Stimulated activated CD4-positive, alpha-beta T cell treated with anti-CD3 and anti-CD28 coated beads, TNF-alpha, amount 100 ng/mL, for 24 hours (primary cell): ENCODE measurements around the gene IFIH1.

Experiments
- DNase-seq, 3 experiments: peaks; one replicate each; pipeline ENCODE4 v3.0.0-alpha.2; 2020; ENCODE audit warnings: low read depth in 3 of 3

IFIH1 gene

DNA sequence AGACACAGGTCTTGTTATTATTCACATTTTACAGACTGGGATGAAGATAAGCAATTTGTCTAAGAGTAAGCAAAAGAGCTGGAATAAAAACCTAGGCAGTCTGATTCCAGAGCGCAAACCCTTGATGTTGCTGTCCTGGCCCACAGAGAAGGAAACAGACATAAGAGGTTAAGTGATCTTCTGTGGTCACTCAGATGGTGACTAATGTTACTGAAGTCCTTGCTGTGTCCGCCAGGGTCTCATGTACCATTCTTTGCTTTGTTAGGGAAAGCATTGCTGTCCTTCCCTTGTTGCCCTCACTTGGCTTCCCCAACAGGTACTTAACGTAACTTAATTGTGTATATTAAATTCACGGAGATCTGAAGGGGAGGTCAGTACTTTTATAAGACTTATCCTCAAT lies 60.3 kb downstream of the IFIH1 start:
- no peak for DNase-seq

DNA sequence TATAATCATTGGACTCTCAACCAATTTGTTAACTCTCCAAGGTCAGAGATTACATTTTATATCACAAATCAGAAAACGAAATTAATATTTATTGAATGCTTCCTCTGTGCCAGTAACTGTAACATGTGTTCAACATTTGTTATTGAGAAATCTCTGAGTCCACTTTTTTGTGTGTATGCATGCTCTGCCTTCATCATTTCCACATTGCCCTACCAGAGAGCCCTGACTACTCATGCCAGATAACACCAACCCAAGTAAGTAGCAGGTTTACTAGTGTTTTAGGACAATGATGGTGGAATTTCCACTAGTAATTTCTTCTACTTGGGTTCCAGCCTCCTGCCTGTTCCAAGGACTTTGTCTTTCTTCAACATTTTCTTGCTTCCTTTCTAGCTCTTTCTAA lies 61.1 kb downstream of the IFIH1 start:
- DNase-seq, result no peak

DNA sequence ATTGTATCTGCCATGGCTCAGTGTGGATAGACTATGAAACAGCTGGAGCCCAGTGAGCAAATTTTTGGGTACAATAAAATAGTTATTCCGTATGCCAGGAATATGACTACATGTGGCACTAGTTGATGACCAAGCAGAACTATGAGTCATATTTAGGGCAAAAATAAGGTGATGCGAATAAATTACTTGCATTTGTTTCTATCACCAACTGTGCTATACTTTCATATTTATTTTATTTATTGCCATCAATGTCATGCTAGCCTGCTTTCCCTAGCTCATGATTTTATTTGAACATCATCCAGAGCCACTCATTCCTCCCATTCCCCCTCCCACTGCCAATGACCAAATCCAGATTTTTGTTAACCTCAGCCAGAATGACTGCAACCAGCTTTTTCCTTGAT lies 61.9 kb downstream of the IFIH1 start:
- no peak for DNase-seq

DNA sequence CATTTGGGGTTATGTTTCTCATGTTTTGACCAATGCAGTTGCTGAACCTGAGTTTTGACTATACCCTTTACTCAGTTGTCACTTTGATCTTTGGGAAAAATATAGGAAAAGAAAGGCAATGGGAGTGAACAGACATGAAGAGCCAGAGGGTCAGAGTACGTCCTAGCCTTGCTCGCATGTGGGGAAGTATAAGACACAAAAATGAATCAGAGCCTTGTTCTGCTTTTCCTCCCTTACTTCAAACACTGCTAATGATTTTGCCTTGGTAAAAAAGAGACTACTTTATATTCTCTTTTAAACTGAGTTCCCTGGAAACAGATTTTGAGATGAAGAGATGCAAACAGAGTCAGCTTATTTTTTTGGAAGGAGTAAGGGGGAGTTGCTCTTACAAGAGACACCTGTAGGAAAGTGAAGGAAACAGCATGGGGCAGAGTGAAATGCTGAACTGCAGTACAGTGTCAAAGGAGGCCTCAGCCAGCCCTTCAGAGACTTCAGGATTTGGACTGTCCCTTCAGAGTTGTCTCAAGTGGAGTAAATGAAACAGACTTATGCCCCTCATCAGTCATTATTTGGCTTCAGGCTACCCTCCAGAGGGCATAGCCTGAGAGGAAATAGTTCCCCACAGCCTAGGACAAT lies 64.1 kb downstream of the IFIH1 start:
- DNase-seq, result no peak

DNA sequence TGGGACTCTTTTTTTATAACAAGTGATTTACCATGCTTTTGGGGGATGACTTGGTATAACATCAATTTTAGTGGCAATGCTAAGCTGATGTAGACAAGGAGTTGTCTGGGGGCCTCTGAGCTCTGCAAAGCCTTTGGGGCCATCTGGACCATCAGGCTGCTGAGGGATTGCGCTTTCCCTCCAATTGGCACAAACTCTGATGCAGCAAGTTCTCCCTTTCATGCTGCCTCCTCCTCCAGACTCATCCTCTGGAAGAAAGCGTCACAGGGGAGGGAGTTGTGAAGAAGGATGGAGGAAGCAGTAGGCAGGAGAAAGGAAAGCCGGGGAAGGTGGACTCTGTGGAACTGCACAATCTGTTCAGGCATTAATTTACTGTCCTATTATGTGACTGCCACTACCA lies 65.0 kb downstream of the IFIH1 start:
- no peak for DNase-seq

DNA sequence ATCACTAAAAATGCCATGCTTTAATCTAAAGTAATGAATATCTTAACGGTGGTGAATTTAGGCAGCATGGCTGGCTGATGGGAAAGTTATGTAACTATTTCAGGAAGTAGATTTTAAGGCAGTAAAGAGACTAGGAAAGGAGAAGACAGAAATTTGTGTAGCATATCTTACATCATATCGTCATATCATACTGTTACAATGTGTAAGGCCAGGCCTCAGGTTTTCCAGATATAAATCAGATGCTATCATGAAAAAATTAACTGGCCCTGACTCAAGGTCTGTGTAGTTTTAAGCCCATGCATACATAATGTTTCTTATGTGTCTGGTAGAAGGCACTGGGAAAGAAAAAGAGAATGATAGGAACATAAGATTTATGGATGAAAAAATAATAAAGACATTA lies 66.3 kb downstream of the IFIH1 start:
- DNase-seq, result no peak

DNA sequence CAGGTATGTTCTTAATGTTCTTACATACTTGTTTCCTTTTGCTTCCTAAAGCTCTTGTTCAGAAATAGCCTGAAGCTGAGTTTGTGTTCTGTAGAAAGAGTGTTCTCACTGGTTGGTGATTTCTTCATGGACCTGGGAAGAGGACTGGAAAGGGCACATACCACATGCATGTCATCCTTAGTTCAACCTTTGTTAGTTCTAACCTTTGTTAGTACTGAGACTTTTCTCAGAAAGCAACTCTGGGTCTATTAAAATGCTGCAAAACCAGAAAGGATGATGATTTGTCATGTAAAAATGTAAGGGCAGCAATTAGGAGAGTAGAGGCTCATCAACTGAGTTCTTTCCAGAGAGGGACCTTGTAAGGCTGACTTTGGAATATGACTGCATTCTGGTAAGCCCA lies 72.7 kb downstream of the IFIH1 start:
- DNase-seq, result no peak

DNA sequence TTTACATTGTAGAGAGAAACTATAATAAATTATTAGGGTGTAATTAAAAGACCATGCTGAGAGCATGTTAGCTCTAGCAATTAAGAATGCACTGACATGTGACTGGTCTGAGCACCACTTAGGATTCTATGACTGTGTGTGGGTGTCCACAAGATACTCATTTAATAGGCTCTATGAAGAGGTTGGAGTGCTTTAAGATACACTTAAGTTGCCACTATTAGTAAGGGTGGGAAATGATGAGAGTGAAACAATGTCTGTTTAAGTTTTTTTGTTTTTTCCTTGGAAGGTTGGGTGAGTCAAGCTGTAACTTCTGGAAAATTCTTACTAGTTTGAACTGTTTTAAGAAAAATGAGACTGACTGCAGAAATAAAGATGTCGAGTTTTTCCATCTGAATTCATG lies 73.4 kb downstream of the IFIH1 start:
- DNase-seq, result no peak

DNA sequence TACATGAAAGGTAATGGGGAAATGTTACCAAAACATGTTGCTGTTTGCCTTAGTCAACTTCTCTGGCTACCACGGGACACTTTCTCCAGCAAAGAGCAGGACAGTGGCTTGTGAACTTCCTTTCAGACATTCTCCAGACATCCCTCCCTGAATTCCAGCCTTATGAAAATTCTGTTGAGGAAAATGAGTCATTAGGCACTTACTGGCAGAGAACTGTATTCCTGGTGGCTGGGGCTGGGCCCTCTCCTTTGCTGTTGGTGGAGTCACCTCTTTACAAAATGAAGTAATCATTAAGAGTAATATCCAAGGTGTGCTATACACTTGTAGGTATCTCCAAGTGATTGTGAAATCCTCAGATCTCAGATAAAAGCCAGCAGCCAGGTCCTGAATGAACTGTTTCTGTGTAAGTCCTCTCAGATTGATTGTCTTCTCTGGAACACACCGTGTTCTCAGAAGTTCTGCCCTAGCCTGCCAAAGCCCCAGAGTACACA lies 73.9 kb downstream of the IFIH1 start:
- no peak for DNase-seq

DNA sequence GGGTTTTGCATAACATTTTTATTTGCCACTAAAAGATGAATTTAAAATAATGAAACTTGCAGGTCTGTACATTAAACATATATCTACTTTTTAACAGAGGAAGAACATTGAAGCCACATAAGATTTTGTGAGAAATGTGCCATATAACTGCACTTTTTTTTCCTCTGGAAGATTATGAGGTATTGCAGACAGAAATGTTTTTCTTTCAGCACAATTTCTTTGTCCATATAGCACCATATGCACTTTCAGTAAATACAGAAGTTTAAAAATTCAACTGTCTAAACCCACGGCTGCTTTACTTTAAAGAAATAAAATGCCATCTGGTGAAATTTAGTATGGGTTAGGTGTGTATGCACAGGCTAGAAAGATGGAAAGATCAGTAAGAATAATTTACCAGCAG lies 74.8 kb downstream of the IFIH1 start:
- no peak for DNase-seq

DNA sequence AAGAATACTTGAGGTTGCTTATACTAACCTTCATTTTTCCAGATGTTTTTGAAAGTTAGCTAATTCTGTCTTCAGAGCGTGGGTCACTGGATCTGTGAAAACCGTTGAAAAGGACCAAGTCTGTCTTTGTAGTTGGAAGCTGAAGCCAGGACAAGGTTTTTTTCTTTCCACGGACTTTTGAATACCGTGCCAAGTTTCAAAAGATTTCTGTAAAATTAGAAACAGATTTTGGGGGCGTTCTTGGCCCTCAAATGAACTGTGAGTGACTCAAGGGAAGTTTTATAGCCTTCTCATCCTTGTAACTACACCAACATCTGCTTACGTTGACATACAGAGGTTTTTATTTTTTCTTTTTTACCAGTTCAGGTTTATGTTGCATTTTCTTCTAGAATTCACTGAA lies 75.2 kb downstream of the IFIH1 start, which contains the start of gene FAP:
TSS of gene FAP (minus strand) at position 152 of the 400 bp plus-strand sequence. CDS start at position 34, 118 bp downstream.
- DNase-seq, result no peak

DNA sequence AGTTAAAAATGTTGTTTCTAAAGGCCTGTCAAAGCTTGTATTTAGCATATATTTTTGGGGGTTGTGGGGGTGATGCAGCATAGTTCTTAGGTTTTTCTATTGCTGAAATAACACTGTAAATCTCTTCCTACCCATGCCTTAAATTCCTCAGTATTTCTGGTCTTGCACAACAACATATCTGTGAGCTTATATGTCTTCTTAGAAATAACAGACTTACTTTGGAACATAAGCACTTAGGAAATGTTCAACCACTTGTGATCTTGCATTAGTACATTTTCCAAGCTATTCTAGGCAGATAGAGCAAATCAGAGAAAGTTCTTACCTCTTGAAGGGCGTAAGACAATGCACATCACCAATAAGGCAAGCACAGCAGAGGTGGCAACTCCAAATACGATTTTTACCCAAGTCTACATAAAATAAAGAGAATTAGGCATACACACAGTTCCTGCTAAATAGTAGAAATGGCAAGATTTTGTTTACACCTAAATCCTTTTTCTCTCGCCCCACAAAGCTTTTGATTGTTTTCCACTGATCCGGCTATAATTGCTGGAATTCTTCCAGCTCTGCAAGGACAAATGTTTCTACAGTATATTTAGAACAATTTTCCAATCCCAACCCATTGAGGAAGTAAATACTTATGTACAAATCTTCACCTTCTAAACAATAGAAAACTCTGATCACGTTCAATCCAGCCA lies 75.8 kb downstream of the IFIH1 start:
- no peak for DNase-seq

DNA sequence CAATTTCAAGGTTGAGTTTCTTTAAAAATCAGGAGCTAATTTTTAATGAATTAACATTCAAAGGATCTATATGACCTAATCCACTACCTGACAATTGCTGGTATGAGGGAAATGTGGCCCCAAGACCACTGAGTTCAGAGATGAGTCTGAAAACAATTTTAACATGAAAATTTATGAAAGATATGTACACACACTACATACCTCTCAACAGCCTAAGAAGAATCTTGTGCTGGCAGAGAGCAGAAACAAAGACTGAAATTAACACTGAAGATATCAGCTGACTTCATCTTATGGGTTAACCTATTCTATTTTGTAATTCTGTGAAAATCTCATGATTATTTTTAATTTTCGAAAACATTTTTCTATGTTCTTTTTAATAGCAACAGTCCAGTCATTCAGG lies 76.9 kb downstream of the IFIH1 start:
- no peak for DNase-seq

DNA sequence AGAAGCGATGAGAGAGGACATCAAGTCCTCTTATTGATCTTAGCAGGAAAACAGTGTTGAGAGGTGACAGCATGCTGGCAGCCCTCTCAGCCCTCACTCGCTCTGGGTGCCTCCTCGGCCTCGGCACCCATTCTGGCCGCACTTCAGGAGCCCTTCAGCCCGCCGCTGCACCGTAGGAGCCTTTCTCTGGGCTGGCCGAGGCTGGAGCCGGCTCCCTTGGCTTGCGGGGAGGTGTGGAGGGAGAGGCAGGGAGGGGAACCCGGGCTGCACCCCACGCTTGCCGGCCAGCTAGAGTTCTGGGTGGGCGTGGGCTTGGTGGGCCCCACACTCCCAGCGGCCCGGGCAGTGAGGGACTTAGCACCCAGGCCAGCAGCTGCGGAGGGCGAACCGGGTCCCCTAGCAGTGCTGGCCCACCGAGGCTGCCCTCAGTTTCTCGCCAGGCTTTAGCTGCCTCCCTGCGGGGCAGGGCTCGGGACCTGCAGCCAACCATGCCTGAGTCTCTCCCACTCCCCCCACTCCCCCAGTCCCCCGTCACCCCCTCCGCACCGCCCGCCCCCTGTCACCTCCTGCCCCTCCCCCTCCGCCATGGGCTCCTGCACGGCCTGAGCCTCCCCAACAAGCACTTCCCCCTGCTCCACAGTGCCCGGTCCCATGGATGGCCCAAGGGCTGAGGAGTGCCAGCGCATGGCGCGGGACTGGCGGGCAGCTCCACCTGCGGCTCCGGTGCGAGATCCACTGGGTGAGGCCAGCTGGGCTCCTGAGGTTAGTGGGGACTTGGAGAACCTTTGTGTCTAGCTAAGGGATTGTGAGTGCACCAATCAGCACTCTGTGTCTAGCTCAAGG lies 83.6 kb downstream of the IFIH1 start:
- DNase-seq, result no peak

DNA sequence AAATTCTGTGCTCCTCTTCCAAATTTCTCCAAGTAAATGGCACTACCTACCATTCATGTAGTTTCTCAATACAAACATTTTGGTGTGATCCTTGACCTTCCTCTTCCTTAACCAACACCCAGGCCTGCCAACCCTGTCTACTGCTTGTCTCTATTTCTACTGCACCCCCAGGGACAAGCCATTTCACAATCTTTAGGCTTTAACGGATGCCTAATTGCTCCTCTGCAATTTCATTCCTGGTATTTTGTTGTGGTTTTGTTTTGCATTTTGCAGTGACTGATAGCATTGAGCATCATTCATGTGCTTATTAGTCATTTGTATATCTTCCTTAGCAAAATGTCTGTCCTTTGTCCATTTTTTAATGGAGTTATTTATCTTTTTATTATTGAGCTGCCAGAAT lies 85.3 kb downstream of the IFIH1 start:
- DNase-seq, result no peak

DNA sequence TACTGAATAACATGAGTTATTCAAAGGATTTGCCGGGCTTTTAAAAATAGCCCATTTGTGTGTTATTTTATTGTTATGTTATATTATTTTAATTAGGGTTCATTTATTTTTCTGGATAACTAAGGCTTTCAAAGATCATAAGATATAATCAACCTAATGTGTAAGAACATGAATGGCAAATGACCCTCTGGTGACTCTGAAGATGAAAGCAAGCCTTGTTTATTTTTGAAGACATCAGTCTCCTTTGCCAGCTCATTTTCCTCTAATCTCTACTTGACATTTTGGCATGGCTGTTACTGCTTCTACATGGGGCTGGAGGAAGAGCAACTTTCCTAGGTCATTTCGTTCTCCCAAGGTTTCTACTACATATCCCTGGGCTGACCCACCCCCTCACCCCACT lies 85.8 kb downstream of the IFIH1 start:
- DNase-seq, result no peak

DNA sequence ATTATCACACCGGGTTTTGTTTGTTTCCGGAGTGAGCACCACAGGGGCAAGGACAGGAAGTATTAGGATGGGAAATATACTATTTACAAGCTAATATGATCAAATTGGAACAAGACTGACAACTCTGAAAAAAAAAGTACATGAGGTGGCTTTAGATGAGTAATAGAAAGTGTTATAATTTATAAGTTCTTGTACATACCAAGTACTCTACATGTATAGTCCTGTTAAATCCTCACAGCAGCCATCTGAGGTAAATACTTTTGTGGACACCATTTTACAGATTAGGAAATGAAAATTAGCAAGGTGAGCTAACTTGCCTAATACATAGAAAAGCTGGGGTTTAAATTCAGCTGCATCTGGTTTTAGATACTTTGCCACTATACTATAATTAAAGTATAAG lies 86.5 kb downstream of the IFIH1 start:
- no peak for DNase-seq

DNA sequence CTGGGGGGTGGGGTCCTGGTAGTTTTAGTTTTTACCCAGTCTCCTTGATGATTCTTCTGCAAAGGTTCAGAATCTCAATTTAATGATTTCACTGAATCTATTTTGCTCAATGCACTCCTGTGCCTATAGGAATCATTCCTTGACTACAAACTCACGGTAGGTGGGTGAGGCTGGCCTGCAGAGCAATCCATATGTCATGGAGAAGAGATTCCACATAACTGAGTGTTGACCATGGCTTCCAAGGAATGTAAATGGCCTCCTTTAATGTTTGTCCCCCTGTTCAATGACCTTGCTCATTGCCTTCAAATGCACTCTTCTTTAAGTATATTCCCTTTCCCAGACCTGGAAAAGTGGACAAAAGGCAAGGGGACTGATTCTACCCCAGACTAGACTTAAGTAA lies 87.7 kb downstream of the IFIH1 start:
- DNase-seq, result no peak

DNA sequence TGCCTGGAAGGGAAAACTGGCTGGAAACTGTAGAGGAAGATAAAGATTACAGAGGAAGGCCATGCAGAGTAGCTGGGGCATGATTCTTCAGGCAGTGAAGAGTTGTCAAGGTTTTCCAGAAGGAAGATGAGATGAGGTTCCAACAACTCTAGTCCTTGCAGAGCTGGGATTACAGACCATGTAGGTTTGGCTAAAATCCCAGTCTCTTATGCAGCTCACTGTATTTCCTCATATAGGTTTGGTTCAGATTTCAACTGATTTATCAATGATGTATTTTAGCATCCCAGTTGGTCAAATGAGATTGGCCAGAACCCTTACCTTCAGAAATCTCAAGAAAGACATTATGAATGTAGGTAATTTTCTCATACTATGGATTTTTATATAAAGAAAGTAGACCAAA lies 91.6 kb downstream of the IFIH1 start:
- no peak for DNase-seq

DNA sequence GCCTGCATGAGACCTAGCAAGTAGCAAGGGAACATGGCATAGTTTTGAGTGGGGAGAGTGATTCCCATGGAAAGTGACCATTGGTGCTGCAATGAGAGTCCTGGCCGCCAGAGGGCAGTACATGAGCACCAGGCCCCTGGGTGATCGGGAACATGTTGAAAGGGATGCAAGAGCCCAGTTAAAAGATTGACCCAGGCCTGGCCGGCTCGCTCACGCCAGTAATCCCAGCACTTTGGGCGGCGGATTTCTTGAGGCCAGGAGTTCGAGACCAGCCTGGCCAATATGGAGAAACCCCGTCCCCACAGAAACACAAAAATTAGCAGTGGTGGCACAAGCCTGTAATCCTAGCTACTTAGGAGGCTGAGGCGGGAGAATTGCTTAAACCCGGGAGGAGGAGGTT lies 97.4 kb downstream of the IFIH1 start:
- DNase-seq, result peak; percentile 22 to 53 (median 39)

DNA sequence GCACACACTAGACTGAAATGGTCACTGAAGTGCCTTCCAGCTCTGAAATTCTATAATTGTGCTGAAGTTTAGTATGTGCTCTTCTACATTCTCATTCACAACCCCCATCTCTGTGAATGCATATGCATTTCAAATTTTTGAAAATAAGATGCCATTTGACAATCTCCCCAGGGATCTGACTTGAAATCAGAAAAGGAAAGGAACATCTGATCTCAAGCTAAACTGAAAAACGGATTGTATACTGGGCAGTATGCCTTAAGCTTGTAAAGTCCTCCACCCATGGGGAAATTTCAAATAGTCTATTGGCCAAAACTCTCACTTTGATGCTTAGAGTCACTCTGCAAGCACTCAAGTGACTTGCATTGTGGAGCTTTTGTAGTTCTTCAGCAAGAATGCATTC lies 98.1 kb downstream of the IFIH1 start:
- no peak for DNase-seq

DNA sequence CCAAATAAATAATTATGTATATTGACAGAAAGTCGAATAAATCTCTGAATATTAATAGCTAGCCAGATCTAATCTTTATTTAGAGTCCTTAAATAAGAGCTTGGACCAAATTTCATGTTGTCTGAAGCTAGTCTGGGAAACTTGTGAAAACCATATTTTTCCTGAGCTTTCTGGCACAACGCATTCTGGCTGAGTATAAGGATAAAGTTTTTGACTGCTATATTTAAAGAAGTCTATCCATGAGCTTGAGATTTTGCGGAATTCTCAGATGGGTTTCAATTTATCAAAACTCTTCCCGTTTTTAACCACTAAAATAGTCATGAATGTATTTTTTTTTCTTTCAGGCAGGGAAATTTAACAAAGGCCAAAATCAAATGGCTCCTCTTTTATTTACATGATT lies 99.1 kb downstream of the IFIH1 start:
- no peak for DNase-seq

DNA sequence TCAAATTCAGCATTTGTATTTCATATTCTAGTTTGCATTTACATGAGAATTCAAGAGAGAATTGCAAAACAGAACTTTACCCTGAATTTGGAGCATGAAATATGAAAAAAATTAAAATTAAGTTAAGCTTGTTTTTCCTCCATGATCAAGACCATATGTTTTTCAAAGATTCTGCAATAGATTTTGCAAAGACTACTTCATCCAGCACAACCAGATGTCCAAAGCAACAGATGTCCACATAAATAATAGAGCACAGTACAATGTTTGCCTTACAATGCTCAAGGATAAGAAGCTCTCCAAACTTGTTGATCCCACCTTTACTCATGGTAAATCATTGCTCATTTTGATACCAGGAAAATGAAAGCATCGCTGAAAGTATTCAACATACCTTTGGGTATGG lies 100.9 kb downstream of the IFIH1 start:
- no peak for DNase-seq
